IPS-20b (cell line): ENCODE data around the gene IFNGR2.

ENCODE experiments used
- H3K27ac ChIP-seq: one replicate; pipeline ENCODE4 v1.5.1; 2013; ENCODE audit warnings: low read length
- H3K27me3 ChIP-seq: 2 replicates; pipeline ENCODE4 v1.6.1; 2013; ENCODE audit warnings: mild to moderate bottlenecking, low read length, inconsistent platforms; ENCODE audit not compliant: insufficient read depth
- H3K36me3 ChIP-seq: 2 replicates; pipeline ENCODE4 v1.6.1; 2013; ENCODE audit warnings: low read depth, mild to moderate bottlenecking, inconsistent platforms, low read length, moderate library complexity; ENCODE audit not compliant: insufficient read depth
- H3K4me1 ChIP-seq: 2 replicates; pipeline ENCODE4 v1.6.1; 2013; ENCODE audit warnings: mild to moderate bottlenecking, control low read depth, inconsistent platforms, low read length, moderate library complexity; ENCODE audit not compliant: insufficient read depth
- H3K4me3 ChIP-seq: 2 replicates; pipeline ENCODE4 v1.5.1; 2013; ENCODE audit warnings: mild to moderate bottlenecking, low read length, inconsistent platforms
- H3K9ac ChIP-seq: 2 replicates; pipeline ENCODE4 v1.6.1; 2013; ENCODE audit warnings: low read depth, mild to moderate bottlenecking, inconsistent platforms, low read length, moderate library complexity
- H3K9me3 ChIP-seq: 2 replicates; pipeline ENCODE4 v1.6.1; 2013; ENCODE audit warnings: mild to moderate bottlenecking, low read depth, low read length, inconsistent platforms; ENCODE audit not compliant: insufficient read depth

Gene IFNGR2

DNA sequence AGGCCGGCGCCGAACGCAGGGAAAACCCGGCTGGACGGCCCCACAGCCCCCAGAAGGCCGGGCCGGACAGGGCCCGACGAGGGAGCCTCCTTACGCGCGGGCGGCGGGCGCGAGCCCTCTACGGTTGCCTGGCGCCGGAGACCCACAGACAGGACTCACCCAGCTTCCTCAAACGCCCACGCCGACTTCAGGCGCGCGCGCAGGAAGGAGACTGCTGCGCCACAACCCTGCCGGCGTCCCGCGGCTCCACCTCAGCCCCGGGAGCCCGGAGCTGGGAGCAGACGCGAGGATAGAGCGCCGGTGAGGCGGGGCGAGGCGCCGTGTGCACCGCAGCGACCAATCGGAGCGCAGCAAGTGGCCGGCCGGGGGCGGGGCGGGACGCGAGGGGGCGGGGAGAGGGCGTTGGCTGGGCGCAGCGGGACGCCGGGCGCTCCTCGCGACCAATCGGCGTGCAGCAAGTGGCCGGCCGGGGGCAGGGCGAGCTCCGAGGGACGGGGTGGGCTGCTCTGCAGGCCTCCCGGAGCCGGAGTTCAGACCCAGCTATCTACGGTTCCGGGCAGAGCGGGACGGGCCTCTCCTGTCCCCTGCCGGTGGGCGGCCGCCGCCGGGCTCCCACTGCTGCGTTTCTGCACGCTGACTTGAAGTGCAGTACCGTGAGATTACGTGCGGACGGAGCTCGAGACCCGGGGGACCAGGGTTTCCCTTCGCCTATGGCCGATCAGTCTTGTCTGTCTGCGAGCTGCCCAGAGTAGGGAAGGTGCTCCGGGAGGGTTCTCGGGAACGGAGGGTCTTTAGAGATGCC, 76.7 kb downstream of the IFNGR2 start, which contains the start of gene TMEM50B:
Gene TMEM50B, minus strand, starts transcription at position 296 of the 802 bp plus-strand sequence. CDS start 11,089 bp downstream, outside the sequence.
- peak within 1 kb of the TSS; percentile 86 for H3K9ac ChIP-seq
- H3K36me3 ChIP-seq, result no peaks in the 10 kb centered on the region
- peak within 1 kb of the TSS; percentile 92 for H3K4me3 ChIP-seq
- no peak within 1 kb of the TSS for H3K27ac ChIP-seq
- peaks cover 4% of the 10 kb centered on the region; the same call in 1 of the 2 replicates for H3K4me1 ChIP-seq
- H3K9me3 ChIP-seq, result no peaks in the 10 kb centered on the region
- peaks cover 17% of the 10 kb centered on the region; the same call in 1 of the 2 replicates for H3K27me3 ChIP-seq

DNA sequence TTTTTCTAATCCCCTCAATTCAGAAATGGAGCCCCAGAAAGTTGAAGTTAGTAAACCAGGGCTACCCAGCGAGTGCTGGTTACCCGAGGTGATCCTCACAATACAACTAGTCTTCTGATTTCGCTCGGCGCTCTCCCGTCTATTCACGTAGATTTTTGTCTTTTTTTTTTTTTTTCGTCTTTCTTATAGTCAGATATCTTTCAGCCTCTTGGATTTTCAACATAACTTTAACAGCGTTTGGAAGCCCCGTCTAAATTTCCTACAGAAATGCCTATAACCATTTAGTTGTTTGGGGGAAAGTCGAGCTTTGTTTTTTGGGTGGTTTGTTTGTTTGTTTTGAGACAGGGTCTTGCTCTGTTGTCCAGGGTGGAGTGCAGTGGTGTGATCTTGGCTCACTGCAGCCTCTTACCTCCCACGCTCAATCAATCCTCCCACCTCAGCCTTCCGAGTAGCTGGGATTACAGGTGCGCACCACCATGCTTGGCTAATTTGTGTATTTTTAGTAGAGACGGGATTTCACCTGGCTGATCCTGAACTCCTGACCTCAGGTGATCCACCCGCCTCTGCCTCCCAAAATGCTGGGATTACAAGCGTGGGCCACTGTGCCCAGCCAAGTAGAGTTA, 77.4 kb downstream of the IFNGR2 start:
- peaks cover 17% of the 10 kb centered on the region; the same call in 1 of the 2 replicates for H3K27me3 ChIP-seq
- no peak overlapping the region for H3K27ac ChIP-seq
- H3K36me3 ChIP-seq, result no peaks in the 10 kb centered on the region
- peak overlapping the region; percentile 86 for H3K9ac ChIP-seq
- H3K9me3 ChIP-seq, result no peaks in the 10 kb centered on the region
- H3K4me1 ChIP-seq, result peaks cover 4% of the 10 kb centered on the region; the same call in 1 of the 2 replicates
- peak overlapping the region; percentile 92 for H3K4me3 ChIP-seq

DNA sequence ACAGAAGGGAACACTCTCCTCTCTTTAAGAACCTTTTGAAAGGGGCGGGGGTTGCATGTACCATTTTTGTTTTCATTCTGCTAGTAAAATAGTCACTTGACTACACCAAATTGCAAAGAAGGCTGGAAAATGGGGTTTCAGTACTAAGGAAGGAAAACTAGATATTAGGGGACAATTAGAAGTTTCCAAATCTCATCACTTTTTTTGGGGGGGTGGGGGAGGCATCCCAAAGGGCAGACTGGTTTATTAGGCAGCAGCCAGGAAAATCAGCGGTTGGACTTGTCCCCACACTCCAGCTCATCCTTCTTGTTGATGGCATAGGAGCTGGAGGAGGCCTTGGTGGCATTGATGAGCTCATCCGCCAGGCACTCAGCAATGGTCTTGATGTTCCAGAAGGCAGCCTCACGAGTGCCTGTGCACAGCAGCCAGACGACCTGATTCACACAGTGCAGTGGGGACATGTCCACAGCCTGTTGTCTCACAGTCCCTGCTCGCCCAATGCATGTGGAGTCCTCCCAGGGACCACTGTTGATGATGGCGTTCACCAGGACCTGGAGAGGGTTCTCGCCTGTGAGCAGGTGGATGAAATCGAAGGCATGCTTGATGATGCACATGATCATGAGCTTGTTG, 78.2 kb downstream of the IFNGR2 start:
- Histone ChIP-seq H3K9me3 (no peaks in the 10 kb centered on the region), H3K4me1 (peaks cover 4% of the 10 kb centered on the region; the same call in 1 of the 2 replicates), H3K4me3 (0 out of 2 replicates have a peak overlapping the region, but pooled peaks have one; percentile 92)

More for the DNA sequence above, 78.2 kb downstream of the IFNGR2 start:
- H3K27ac ChIP-seq, result no peak overlapping the region
- peaks cover 17% of the 10 kb centered on the region; the same call in 1 of the 2 replicates for H3K27me3 ChIP-seq
- H3K9ac ChIP-seq, result no peak overlapping the region
- no peaks in the 10 kb centered on the region for H3K36me3 ChIP-seq
